SK-N-DZ (cell line): ENCODE results near the gene APOO.

Experiments
- DNase-seq: peaks from one replicate; pipeline ENCODE4 v3.0.0-alpha.2; 2015; ENCODE audit warnings: low spot score

The APOO gene

GRCh38 chrX:23819385-23820234 is 88.1 kb downstream of the APOO start:
- DNase-seq, result no peak

GRCh38 chrX:23817979-23818336 is 89.8 kb downstream of the APOO start:
- no peak for DNase-seq

- no peak for DNase-seq
These were observed 91.6 kb downstream of the APOO start for GRCh38 chrX:23816179-23816578.

- DNase-seq, result no peak
These were observed 92.4 kb downstream of the APOO start for GRCh38 chrX:23815376-23815775.

- DNase-seq, result no peak
These were observed 93.9 kb downstream of the APOO start for GRCh38 chrX:23813808-23814207.

GRCh38 chrX:23811656-23812055 is 96.1 kb downstream of the APOO start:
- no peak for DNase-seq

- no peak for DNase-seq
These were observed 96.6 kb downstream of the APOO start for GRCh38 chrX:23811108-23811651.

GRCh38 chrX:23810279-23810678 is 97.5 kb downstream of the APOO start:
- no peak for DNase-seq

- DNase-seq, result no peak
These were observed 102.3 kb downstream of the APOO start for GRCh38 chrX:23805389-23805788.

GRCh38 chrX:23804578-23804977 is 103.2 kb downstream of the APOO start:
- DNase-seq, result no peak

- DNase-seq, result no peak
These were observed 103.8 kb downstream of the APOO start for GRCh38 chrX:23803931-23804381.

- DNase-seq, result no peak
These were observed 105.3 kb downstream of the APOO start for GRCh38 chrX:23802431-23802830.

- DNase-seq, result no peak
These were observed 108.2 kb downstream of the APOO start for GRCh38 chrX:23799469-23800065.

GRCh38 chrX:23797371-23798128 is 110.2 kb downstream of the APOO start:
- no peak for DNase-seq

- no peak for DNase-seq
These were observed 112.5 kb downstream of the APOO start for GRCh38 chrX:23795221-23795620.

GRCh38 chrX:23792861-23793553 is 114.7 kb downstream of the APOO start:
- peak; percentile 12 for DNase-seq

- no peak for DNase-seq
These were observed 117.6 kb downstream of the APOO start for GRCh38 chrX:23790155-23790497.

- no peak for DNase-seq
These were observed 118.2 kb downstream of the APOO start for GRCh38 chrX:23789386-23790154.

- DNase-seq, result no peak
These were observed 118.8 kb downstream of the APOO start for GRCh38 chrX:23788946-23789345.

GRCh38 chrX:23788521-23788920 is 119.2 kb downstream of the APOO start:
- no peak for DNase-seq

GRCh38 chrX:23787745-23788118 is 120.0 kb downstream of the APOO start:
- no peak for DNase-seq
